GM12878 (cell line): ENCODE results near the gene C1orf21. TPM values are rescaled to one million over a fixed set of nuclear protein-coding genes. Genes with fewer than 3 reads are reported as not detected.

Experiments used
- ATAC-seq: fragments of 200-7000 bp; cut with Tn5 transposase; 3 replicates; pipeline ENCODE4 v1.9.1; 2020; ENCODE audit warnings: mild to moderate bottlenecking, moderate library complexity
- BruUV-seq: library from RNA; stranded (reverse); fragments of 400-500 nt; replicated peaks from 2 replicates; lab custom pipeline; 2021; lab: Mats Ljungman, UMichigan
- CTCF ChIA-PET: fragments of 300-600 bp; sonication (Branson Sonifier 250); formaldehyde crosslinking; extraction: SDS; loops from one replicate; lab custom pipeline; 2021; ENCODE audit warnings: inconsistent platforms; lab: Yijun Ruan, JAX
- POLR2A ChIA-PET: fragments of 350-600 bp; formaldehyde crosslinking; extraction: SDS; loops from one replicate; lab custom pipeline; 2021; ENCODE audit warnings: inconsistent platforms; lab: Charles Lee
- RAD21 ChIA-PET: fragments of 300-600 bp; sonication (Branson Sonifier 250); formaldehyde crosslinking; loops from one replicate; lab custom pipeline; 2023; ENCODE audit warnings: antibody characterized with exemption; ENCODE audit not compliant: unreplicated experiment; lab: Charles Lee
- SMC1A ChIA-PET: fragments of 300-600 bp; sonication (Branson Sonifier 250); formaldehyde crosslinking; loops from one replicate; lab custom pipeline; 2023; ENCODE audit not compliant: unreplicated experiment, uncharacterized antibody; lab: Charles Lee
- DNase-seq: peaks from one replicate; pipeline ENCODE4 v3.0.0-alpha.2; 2011; ENCODE audit warnings: low read depth, low spot score
- FAIRE-seq: peaks from 3 replicates; lab custom pipeline; 2011; peaks lifted over from hg19 to GRCh38; lab: Jason Lieb, UNC
- H2AFZ ChIP-seq: 2 replicates; pipeline ENCODE4 v1.6.0; 2011; ENCODE audit warnings: low read depth, low read length, control low read depth; ENCODE audit not compliant: control insufficient read depth
- H3K27ac ChIP-seq: 2 replicates; pipeline ENCODE4 v1.5.1; 2011; ENCODE audit warnings: control low read depth; ENCODE audit not compliant: control insufficient read depth, insufficient read depth
- H3K27me3 ChIP-seq, 2 experiments: replicated peaks in 1 of 2; 2 replicates each; pipeline versions ENCODE4 v1.6.0 to v1.6.1; 2011; ENCODE audit warnings: low read length in 1 of 2; ENCODE audit not compliant: control insufficient read depth in 2 of 2, insufficient read depth in 2 of 2
- H3K36me3 ChIP-seq, 2 experiments: 2 replicates each; pipeline ENCODE4 v1.5.1; 2011; ENCODE audit warnings: low read length in 1 of 2; ENCODE audit not compliant: control insufficient read depth in 2 of 2, insufficient read depth in 2 of 2
- H3K4me1 ChIP-seq: 2 replicates; pipeline ENCODE4 v1.6.1; 2011; ENCODE audit warnings: mild to moderate bottlenecking, low read length, moderate library complexity, mixed read lengths; ENCODE audit not compliant: control insufficient read depth, insufficient read depth
- H3K4me2 ChIP-seq: 2 replicates; pipeline ENCODE4 v1.6.0; 2011; ENCODE audit warnings: control low read depth; ENCODE audit not compliant: control insufficient read depth, insufficient read depth
- H3K4me3 ChIP-seq: fragments of 200-600 bp; sonication (generic); 2 replicates; pipeline ENCODE4 v1.5.1; 2016
- H3K79me2 ChIP-seq: 2 replicates; pipeline ENCODE4 v1.6.0; 2011; ENCODE audit warnings: low read length; ENCODE audit not compliant: control insufficient read depth, insufficient read depth
- H3K9ac ChIP-seq: 2 replicates; pipeline ENCODE4 v1.8.0; 2011; ENCODE audit warnings: low read length, control low read depth, mixed read lengths; ENCODE audit not compliant: control insufficient read depth, insufficient read depth
- H3K9me3 ChIP-seq: replicated peaks from 3 replicates; pipeline ENCODE4 v1.5.1; 2011; ENCODE audit warnings: mild to moderate bottlenecking, low read length; ENCODE audit not compliant: control insufficient read depth, insufficient read depth
- H4K20me1 ChIP-seq: 2 replicates; pipeline ENCODE4 v1.6.0; 2011; ENCODE audit not compliant: control insufficient read depth, insufficient read depth
- ETV6 ChIP-seq, 2 experiments: fragments of 450-650 bp in 1 of 2; IDR thresholded peaks in 1 of 2; conservative IDR thresholded peaks in 1 of 2; 2 replicates each; pipeline ENCODE4 v1.6.1; 2014; ENCODE audit warnings: antibody characterized with exemption in 1 of 2, borderline replicate concordance in 1 of 2, low read depth in 1 of 2, mild to moderate bottlenecking in 1 of 2, moderate library complexity in 1 of 2
- IRF3 ChIP-seq: fragments of 450-650 bp; IDR thresholded peaks from 2 replicates; pipeline ENCODE4 v1.6.1; 2014; ENCODE audit warnings: mild to moderate bottlenecking
- PKNOX1 ChIP-seq: fragments of 450-650 bp; IDR thresholded peaks from 2 replicates; pipeline ENCODE4 v1.6.1; 2016; ENCODE audit warnings: mild to moderate bottlenecking
- SUZ12 ChIP-seq: fragments of 200-600 bp; sonication (generic); IDR thresholded peaks from one replicate; pipeline ENCODE4 v1.6.1; 2018; ENCODE audit warnings: antibody characterized with exemption, mild to moderate bottlenecking; ENCODE audit not compliant: unreplicated experiment
- USF1 ChIP-seq: IDR thresholded peaks from 2 replicates; pipeline ENCODE4 v1.6.1; 2011; ENCODE audit warnings: borderline replicate concordance, low read depth, mild to moderate bottlenecking, moderate library complexity, mixed read lengths, low read length; ENCODE audit not compliant: insufficient read depth; ENCODE audit errors: extremely low read length
- ZBED1 ChIP-seq: IDR thresholded peaks from 2 replicates; pipeline ENCODE4 v1.6.1; 2016; ENCODE audit warnings: borderline replicate concordance
- WGBS: methylation state at CpG from one replicate; pipeline ENCODE4 v1.1.6; 2016; ENCODE audit warnings: low lambda C conversion rate; ENCODE audit not compliant: insufficient replicate concordance, insufficient coverage; ENCODE audit errors: missing lambda C conversion rate; 5-methylcytosine and 5-hydroxymethylcytosine counted together
- in situ Hi-C: fragments of 300-500 bp; cut with MboI; formaldehyde crosslinking; loops from 9 replicates; pipeline ENCODE4 v1.14.3; 2018; ENCODE audit warnings: mixed read lengths
- intact Hi-C: fragments of 100-400 bp; cut with micrococcal nuclease; formaldehyde crosslinking; loops from one replicate; pipeline ENCODE4 v1.14.2; 2022; ENCODE audit not compliant: unreplicated experiment
- polyA plus RNA-seq, 11 experiments: library from polyadenylated mRNA; depleted of rRNA in 4 of 11; unstranded in 6 of 11; stranded (reverse) in 5 of 11; fragments of >200 nt; fragmentation: Nextera tagmentation in 4 of 11; fragmentation: Illumina TruSeq in 1 of 11; extraction: Ambion mirVana in 4 of 11; extraction: Trizol in 1 of 11; gene quantifications; 1 replicate in 1 of 11; 2 replicates in 10 of 11; pipeline versions ENCODE4 v1.2.1 to v1.2.3, GENCODE V29; 2011 to 2016; ENCODE audit warnings: inconsistent platforms in 2 of 11, missing spikeins in 2 of 11, low read depth in 1 of 11
- total RNA-seq, 4 experiments: library from RNA; depleted of rRNA in 3 of 4; stranded (reverse); fragments of >200 nt in 3 of 4; fragmentation: Illumina TruSeq in 1 of 4; extraction: Trizol in 1 of 4; gene quantifications; 2 replicates each; pipeline versions ENCODE4 v1.2.1 to v1.2.3, GENCODE V29; 2013 to 2021

The C1orf21 gene
- total and polyA plus RNA-seq, 10 of the 15 experiments (the other 5 are each of a cell fraction or from before 2014, with no cell fraction given), result 0.03 to 1.6 (median 0.17) TPM; not detected in 3

- ATAC-seq (no peak), DNase-seq (no peak), FAIRE-seq (no peak)
- no peak overlapping the region for H3K27ac ChIP-seq
- SMC1A ChIA-PET, result interaction anchor here (0.9 kb wide), 1 partner anchor 183 kb away, joined by 3 read pairs; no protein-coding TSS in a partner anchor
- H3K79me2 ChIP-seq, result no peaks in the 10 kb centered on the region
- no peak overlapping the region for H3K9ac ChIP-seq
- H3K36me3 ChIP-seq, result no peaks in the 10 kb centered on the region
- no peaks in the 10 kb centered on the region for H4K20me1 ChIP-seq
- TF ChIP-seq PKNOX1 (no peak), SUZ12 (no peak), IRF3 (no peak), USF1 (no peak), ZBED1 (no peak), ETV6 (conservative IDR thresholded peaks at IDR 0.05 in 1 of 2, IDR thresholded peaks at IDR 0.05 in 1 of 2; ENCODE audit: borderline replicate concordance in 1 of 2, low read depth in 1 of 2) (no peak)
- H3K4me1 ChIP-seq, result no peaks in the 10 kb centered on the region
- no peak overlapping the region for H2AFZ ChIP-seq
- BruUV-seq, result no TSS peak
- 92% methylated on average over 1 of the region's 1 CpG for WGBS
- no peak overlapping the region for H3K4me2 ChIP-seq
- POLR2A ChIA-PET, result no interaction called here
- intact Hi-C loops, result no loop called here
- no peak overlapping the region for H3K4me3 ChIP-seq
- CTCF ChIA-PET, result interaction anchor here (1.0 to 3.1 kb wide), 4 partner anchors 9 to 284 kb away, joined by 3 to 10 read pairs (median 4); no protein-coding TSS in a partner anchor
- RAD21 ChIA-PET, result no interaction called here
- in situ Hi-C loops, result no loop called here
- no peaks in the 10 kb centered on the region for H3K9me3 ChIP-seq
- peaks cover 2% of the 10 kb centered on the region in 2 experiments; a peak in 2 of 4 replicates for H3K27me3 ChIP-seq
Observed at GRCh38 chr1:184380468-184380867, 6.4 kb upstream of the C1orf21 start.
